ENCODE results near the gene HMOX2.

GRCh38 chr16:4443986-4444385 is 32.2 kb upstream of the HMOX2 start:
- TF ChIP-seq, protein P1, sequence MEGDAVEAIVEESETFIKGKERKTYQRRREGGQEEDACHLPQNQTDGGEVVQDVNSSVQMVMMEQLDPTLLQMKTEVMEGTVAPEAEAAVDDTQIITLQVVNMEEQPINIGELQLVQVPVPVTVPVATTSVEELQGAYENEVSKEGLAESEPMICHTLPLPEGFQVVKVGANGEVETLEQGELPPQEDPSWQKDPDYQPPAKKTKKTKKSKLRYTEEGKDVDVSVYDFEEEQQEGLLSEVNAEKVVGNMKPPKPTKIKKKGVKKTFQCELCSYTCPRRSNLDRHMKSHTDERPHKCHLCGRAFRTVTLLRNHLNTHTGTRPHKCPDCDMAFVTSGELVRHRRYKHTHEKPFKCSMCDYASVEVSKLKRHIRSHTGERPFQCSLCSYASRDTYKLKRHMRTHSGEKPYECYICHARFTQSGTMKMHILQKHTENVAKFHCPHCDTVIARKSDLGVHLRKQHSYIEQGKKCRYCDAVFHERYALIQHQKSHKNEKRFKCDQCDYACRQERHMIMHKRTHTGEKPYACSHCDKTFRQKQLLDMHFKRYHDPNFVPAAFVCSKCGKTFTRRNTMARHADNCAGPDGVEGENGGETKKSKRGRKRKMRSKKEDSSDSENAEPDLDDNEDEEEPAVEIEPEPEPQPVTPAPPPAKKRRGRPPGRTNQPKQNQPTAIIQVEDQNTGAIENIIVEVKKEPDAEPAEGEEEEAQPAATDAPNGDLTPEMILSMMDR (IDR thresholded peaks at IDR 0.05): no peak
- TF ChIP-seq POLR2A (IDR thresholded peaks at IDR 0.05): no peak

Measured in heart left ventricle (tissue), 13 donors.